PC-9 (cell line): Measurements from ENCODE around the gene PUM2.

Experiments used
- CTCF ChIP-seq: fragments of 200-600 bp; sonication (generic); conservative IDR thresholded peaks from 2 replicates; pipeline ENCODE4 v1.6.1; 2017; ENCODE audit warnings: mixed run types, antibody characterized with exemption, mild to moderate bottlenecking, moderate library complexity
- EZH2 ChIP-seq: fragments of 200-600 bp; sonication (generic); IDR thresholded peaks from 2 replicates; pipeline ENCODE4 v1.8.0; 2017; ENCODE audit warnings: antibody characterized with exemption, low read depth

- TF ChIP-seq CTCF (no peak), EZH2 (no peak)
These were observed 101.5 kb downstream of the PUM2 start for GRCh38 chr2:20249170-20249569.
